GM23338 (cell line): Measurements from ENCODE around the gene MYO9A. TPM values are rescaled to one million over a fixed set of nuclear protein-coding genes. Genes with fewer than 3 reads are reported as not detected.
A peak's percentile ranks its signal among the peaks of the same experiment; 100 is the strongest.
"Not testable (repeated sequence)": the region's sequence is repeated elsewhere in the genome, so short reads cannot be mapped to it uniquely, and the experiment has no call there.

ENCODE experiments used
- ATAC-seq: fragments of 200-7000 bp; cut with Tn5 transposase; 3 replicates; pipeline ENCODE4 v1.9.1; 2020
- DNase-seq: peaks from one replicate; pipeline ENCODE4 v3.0.0-alpha.2; 2015; ENCODE audit warnings: low spot score
- H2AFZ ChIP-seq: fragments of 200-600 bp; sonication (generic); 2 replicates; pipeline ENCODE4 v1.8.0; 2016; ENCODE audit warnings: antibody characterized with exemption, mild to moderate bottlenecking, moderate library complexity
- H3F3A ChIP-seq: fragments of 200-600 bp; sonication (generic); replicated peaks from 2 replicates; pipeline ENCODE4 v1.8.0; 2017; ENCODE audit warnings: antibody characterized with exemption, mixed run types, low read depth
- H3K27ac ChIP-seq: fragments of 200-600 bp; sonication (generic); 2 replicates; pipeline ENCODE4 v1.6.1; 2016; ENCODE audit warnings: low read depth
- H3K27me3 ChIP-seq: fragments of 200-600 bp; sonication (generic); 2 replicates; pipeline ENCODE4 v1.8.0; 2016; ENCODE audit warnings: mild to moderate bottlenecking, mixed run types, moderate library complexity; ENCODE audit not compliant: insufficient read depth
- H3K36me3 ChIP-seq: fragments of 200-600 bp; sonication (generic); 2 replicates; pipeline ENCODE4 v1.8.0; 2016; ENCODE audit warnings: mild to moderate bottlenecking; ENCODE audit not compliant: insufficient read depth
- H3K4me1 ChIP-seq: fragments of 200-600 bp; sonication (generic); 2 replicates; pipeline ENCODE4 v1.8.0; 2016; ENCODE audit warnings: mild to moderate bottlenecking, moderate library complexity; ENCODE audit not compliant: insufficient read depth
- H3K4me2 ChIP-seq: fragments of 200-600 bp; sonication (generic); 2 replicates; pipeline ENCODE4 v1.7.1; 2017; ENCODE audit warnings: mixed run types
- H3K4me3 ChIP-seq: fragments of 200-600 bp; sonication (generic); 2 replicates; pipeline ENCODE4 v1.6.1; 2016; ENCODE audit warnings: mixed run types
- H3K79me2 ChIP-seq: fragments of 200-600 bp; sonication (generic); replicated peaks from 2 replicates; pipeline ENCODE4 v1.8.0; 2017; ENCODE audit warnings: mild to moderate bottlenecking; ENCODE audit not compliant: insufficient read depth
- H3K9me2 ChIP-seq: fragments of 200-600 bp; sonication (generic); 2 replicates; pipeline ENCODE4 v1.8.0; 2017; ENCODE audit not compliant: insufficient read depth
- H4K20me1 ChIP-seq: fragments of 200-600 bp; sonication (generic); replicated peaks from 2 replicates; pipeline ENCODE4 v1.8.0; 2017; ENCODE audit warnings: mild to moderate bottlenecking; ENCODE audit not compliant: insufficient read depth
- H3K27ac Mint-ChIP-seq: 2 replicates; pipeline ENCODE4 v1.8.0; 2020; ENCODE audit warnings: inconsistent platforms, mild to moderate bottlenecking, moderate library complexity, mixed read lengths
- H3K27me3 Mint-ChIP-seq: 3 replicates; pipeline ENCODE4 v1.8.0; 2022; ENCODE audit warnings: low read depth, mild to moderate bottlenecking, moderate library complexity, mixed read lengths, inconsistent platforms; ENCODE audit not compliant: insufficient read depth, poor library complexity
- H3K36me3 Mint-ChIP-seq: 3 replicates; pipeline ENCODE4 v1.8.0; 2021; ENCODE audit warnings: low read depth, mild to moderate bottlenecking, inconsistent platforms, moderate library complexity, mixed read lengths
- H3K4me1 Mint-ChIP-seq: 3 replicates; pipeline ENCODE4 v1.8.0; 2020; ENCODE audit warnings: mild to moderate bottlenecking, inconsistent platforms, mixed read lengths
- H3K4me3 Mint-ChIP-seq: 3 replicates; pipeline ENCODE4 v1.8.0; 2021; ENCODE audit warnings: moderate library complexity, mild to moderate bottlenecking, inconsistent platforms, mixed read lengths
- H3K9me3 Mint-ChIP-seq: 3 replicates; pipeline ENCODE4 v1.8.0; 2020; ENCODE audit warnings: moderate library complexity, mild to moderate bottlenecking, inconsistent platforms, mixed read lengths
- CREB1 ChIP-seq: fragments of 250-450 bp; sonication (Bioruptor Pico); IDR thresholded peaks from 2 replicates; pipeline ENCODE4 v1.5.0; 2020; ENCODE audit warnings: low read depth, mild to moderate bottlenecking, moderate library complexity
- CTCF ChIP-seq, 2 experiments: fragments of 200-600 bp in 1 of 2; sonication (generic) in 1 of 2; conservative IDR thresholded peaks; 2 replicates each; pipeline versions ENCODE4 v1.5.1 to v1.6.1; 2016 to 2017; ENCODE audit warnings: antibody characterized with exemption in 2 of 2, low read depth in 2 of 2, mild to moderate bottlenecking in 2 of 2, moderate library complexity in 1 of 2
- ETS1 ChIP-seq: IDR thresholded peaks from 2 replicates; pipeline ENCODE4 v1.6.1; 2016; ENCODE audit warnings: antibody characterized with exemption
- JUNB ChIP-seq: IDR thresholded peaks from one replicate; pipeline ENCODE4 v1.6.1; 2016; ENCODE audit warnings: antibody characterized with exemption; ENCODE audit not compliant: unreplicated experiment
- NANOG ChIP-seq: IDR thresholded peaks from 2 replicates; pipeline ENCODE4 v1.6.1; 2016; ENCODE audit warnings: antibody characterized with exemption, borderline replicate concordance
- REST ChIP-seq: IDR thresholded peaks from one replicate; pipeline ENCODE4 v1.6.1; 2018; ENCODE audit warnings: antibody characterized with exemption; ENCODE audit not compliant: unreplicated experiment
- STAT1 ChIP-seq: IDR thresholded peaks from one replicate; pipeline ENCODE4 v1.6.1; 2016; ENCODE audit warnings: antibody characterized with exemption; ENCODE audit not compliant: unreplicated experiment
- ZNF114 ChIP-seq: fragments of 250-450 bp; sonication (Bioruptor Pico); IDR thresholded peaks from 2 replicates; pipeline ENCODE4 v1.5.0; 2020; ENCODE audit warnings: mild to moderate bottlenecking, moderate library complexity
- ZNF331 ChIP-seq: fragments of 250-450 bp; sonication (Bioruptor Pico); IDR thresholded peaks from 2 replicates; pipeline ENCODE4 v1.5.0; 2020; ENCODE audit warnings: low read depth, mild to moderate bottlenecking, moderate library complexity
- polyA plus RNA-seq: library from polyadenylated mRNA; unstranded; fragments of >200 nt; fragmentation: Nextera tagmentation; extraction: Ambion mirVana; gene quantifications from 2 replicates; pipeline ENCODE4 v1.2.1, GENCODE V29; 2016
- total RNA-seq: library from RNA; depleted of rRNA; stranded (reverse); fragments of >200 nt; shearing (Covaris generic); gene quantifications from 2 replicates; pipeline ENCODE4 v1.2.3, GENCODE V29; 2014

Gene MYO9A
- total and polyA plus RNA-seq, 2 experiments from 2014 or later: 11.6 to 32.8 TPM

GRCh38 chr15:72020799-72021198 is 97.2 kb downstream of the MYO9A start:
- no peak overlapping the region for H3K4me3 Mint-ChIP-seq
- no peak for TF ChIP-seq ZNF114 (CRISPR knock-in tag)
- TF ChIP-seq JUNB: no peak
- no peak for TF ChIP-seq ETS1
- no peak for TF ChIP-seq NANOG
- no peak for TF ChIP-seq CREB1 (CRISPR knock-in tag)
- no peak for TF ChIP-seq CTCF (conservative IDR thresholded peaks at IDR 0.05; ENCODE audit: low read depth in 2 of 2)
- no peak for TF ChIP-seq ZNF331
- no peak for TF ChIP-seq STAT1
- no peak for TF ChIP-seq REST
- Histone ChIP-seq H3K27me3 (no peaks in the 10 kb centered on the region), H3K4me2 (no peak overlapping the region), H3K36me3 (no peaks in the 10 kb centered on the region), H3K79me2 (no peaks in the 10 kb centered on the region), H3F3A (no peaks in the 10 kb centered on the region), H3K27ac (no peak overlapping the region), H3K9me2 (no peaks in the 10 kb centered on the region), H4K20me1 (no peaks in the 10 kb centered on the region), H3K4me3 (no peak overlapping the region), H2AFZ (no peak overlapping the region), H3K4me1 (no peaks in the 10 kb centered on the region)
- H3K27ac Mint-ChIP-seq: no peak overlapping the region
- ATAC-seq (no peak), DNase-seq (no peak)
- H3K9me3 Mint-ChIP-seq: no peaks in the 10 kb centered on the region
- peaks cover 4% of the 10 kb centered on the region; the same call in 2 of the 3 replicates for H3K36me3 Mint-ChIP-seq
- no peaks in the 10 kb centered on the region for H3K27me3 Mint-ChIP-seq
- H3K4me1 Mint-ChIP-seq: no peaks in the 10 kb centered on the region

DNA sequence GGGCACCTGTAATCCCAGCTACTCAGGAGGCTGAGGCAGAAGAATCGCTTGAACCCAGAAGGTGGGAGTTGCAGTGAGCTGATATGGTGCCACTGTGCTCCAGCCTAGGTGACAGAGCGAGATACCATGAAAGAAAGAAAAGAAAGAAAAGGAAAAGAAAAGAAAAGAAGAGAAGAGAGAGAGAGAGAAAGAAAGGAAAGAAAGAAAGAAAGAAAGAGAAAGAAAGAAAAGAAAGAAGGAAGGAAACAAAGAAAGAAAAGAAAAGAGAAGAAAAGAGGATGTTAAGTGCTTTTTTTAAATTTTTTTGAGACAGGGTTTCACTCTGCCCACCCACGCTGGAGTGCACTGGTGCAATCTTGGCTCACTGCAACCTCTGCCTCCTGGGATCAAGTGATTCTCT is 103.4 kb downstream of the MYO9A start:
- H3K27me3 Mint-ChIP-seq, H3K4me3 ChIP-seq, H2AFZ ChIP-seq, H3F3A ChIP-seq, H3K27me3 ChIP-seq, H3K4me3 Mint-ChIP-seq, H3K4me1 Mint-ChIP-seq, H3K79me2 ChIP-seq, H3K27ac ChIP-seq, H3K9me2 ChIP-seq, ATAC-seq, H3K4me1 ChIP-seq, H3K9me3 Mint-ChIP-seq, H4K20me1 ChIP-seq, H3K36me3 ChIP-seq, H3K4me2 ChIP-seq, DNase-seq, H3K36me3 Mint-ChIP-seq: not testable (repeated sequence)
- peak overlapping the region; percentile 69; the same call in 1 of the 2 replicates for H3K27ac Mint-ChIP-seq
